Measurements from ENCODE around the gene OR2H1.

OR2H1 gene

DNA sequence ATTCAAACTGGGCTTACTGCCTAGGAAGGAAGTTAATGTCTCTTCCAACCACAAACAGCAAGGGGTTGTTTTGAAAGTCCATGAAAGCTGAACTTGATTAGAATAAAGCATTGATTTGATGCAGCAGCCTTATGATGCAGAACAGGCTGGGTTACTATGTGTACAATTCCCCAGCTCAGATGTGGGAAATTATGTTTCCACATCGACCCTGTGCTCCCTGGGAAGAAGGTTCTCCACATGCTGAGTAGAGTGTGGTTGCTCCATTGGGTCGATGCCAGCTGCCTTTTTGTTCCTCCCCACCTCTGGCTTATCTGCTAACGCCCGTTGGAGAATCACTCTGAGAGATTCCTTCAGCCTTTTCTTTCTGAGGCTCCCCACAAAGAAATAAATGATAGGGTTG, 29.6 kb downstream of the OR2H1 start:
- no peak for DNase-seq

DNA sequence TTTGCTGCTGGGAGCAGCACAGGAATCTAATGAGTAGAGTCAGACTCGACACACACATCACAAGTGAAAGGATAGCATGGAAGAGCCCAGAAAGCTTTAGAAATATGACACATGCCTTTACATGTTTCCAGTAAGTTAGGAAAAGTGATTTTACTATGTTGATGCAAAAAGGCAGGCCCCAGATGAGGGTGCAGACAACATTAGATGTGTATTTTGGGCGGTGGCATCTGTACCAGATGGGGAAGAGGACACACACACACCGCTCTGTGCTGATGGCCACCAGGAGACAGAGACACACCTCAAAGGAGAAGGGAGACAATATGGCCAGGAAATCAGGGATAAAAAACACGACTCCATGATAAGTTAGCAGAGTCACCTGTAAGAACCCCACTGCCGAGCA, 30.2 kb downstream of the OR2H1 start:
- no peak for DNase-seq

DNA sequence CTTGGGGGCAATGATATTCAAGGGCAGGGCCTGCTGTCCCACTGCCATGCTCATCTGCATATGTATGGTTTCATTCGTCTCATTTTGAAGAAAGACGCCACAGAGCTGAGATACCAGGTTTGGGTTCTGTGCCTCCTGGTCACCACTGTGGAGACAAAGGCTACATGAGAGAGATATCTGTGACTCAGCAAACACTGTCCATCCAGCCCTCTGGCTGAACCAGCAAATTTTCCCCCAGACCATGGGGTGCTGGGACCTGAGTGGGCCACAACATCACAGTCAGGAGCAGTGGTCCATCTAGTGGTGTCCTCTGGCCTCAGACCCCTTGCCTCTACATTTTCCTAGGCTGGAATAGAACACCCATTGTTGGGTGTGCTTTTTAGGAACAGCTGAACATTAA, 30.7 kb downstream of the OR2H1 start, which contains the start of gene MAS1L:
Gene MAS1L, minus strand, starts transcription at position 297 of the 400 bp plus-strand sequence. Its CDS starts 54 bp downstream, at position 243.
- no peak for DNase-seq

DNA sequence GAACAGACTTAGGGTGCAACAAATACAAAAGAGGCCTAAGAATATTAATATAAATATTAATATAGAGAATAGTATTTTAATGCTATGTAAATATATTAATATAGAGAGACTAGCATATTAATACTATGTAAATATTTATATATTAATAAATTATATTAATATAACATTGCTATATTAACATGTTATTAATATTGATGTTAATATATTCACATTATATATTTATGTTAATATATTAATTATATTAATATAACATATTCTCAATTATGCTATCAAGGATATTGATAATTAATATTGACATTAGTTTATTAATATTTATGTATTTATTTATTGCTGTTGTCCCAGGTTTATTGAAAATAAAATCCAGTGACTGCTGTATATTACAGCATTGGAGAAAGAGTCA, 31.9 kb downstream of the OR2H1 start:
- no peak for DNase-seq

DNA sequence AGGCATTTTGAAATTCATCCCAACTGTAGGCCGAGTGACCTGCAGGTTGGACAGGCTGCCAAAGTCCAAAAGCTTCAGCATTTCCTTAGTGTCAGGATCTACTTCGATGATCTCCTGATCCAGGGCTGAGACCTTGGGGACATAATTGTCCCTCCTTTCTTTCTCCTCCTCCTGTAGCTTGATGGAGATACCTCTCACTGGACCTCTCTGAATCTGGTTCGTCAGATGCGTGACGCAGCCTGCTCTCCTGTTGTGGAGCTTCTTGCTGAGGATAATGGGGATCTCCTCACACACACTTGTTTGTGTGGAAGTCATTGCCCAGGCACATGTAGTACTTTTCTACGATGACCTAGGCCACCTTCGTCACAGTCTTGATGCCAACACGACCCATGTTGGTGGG, 32.3 kb downstream of the OR2H1 start:
- DNase-seq = no peak

DNA sequence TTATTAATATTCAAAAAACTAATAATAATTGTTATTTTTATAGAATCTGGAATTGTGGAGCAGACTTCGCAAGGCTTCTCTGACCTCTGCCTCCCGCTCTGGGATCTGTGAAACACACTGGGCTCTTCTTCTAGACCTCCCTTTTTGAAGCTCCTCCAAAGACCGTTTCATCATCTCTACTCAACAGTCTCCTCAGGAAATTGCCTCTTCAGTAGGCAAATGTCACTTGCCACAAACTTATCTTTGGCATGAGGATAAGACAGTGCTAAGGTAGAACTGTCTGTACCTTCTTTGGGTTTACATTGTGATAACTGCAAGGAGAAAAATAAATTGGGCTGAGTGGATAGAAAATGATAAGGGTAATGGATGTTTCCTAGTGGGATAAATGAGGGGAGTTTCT, 33.1 kb downstream of the OR2H1 start:
- DNase-seq = no peak

DNA sequence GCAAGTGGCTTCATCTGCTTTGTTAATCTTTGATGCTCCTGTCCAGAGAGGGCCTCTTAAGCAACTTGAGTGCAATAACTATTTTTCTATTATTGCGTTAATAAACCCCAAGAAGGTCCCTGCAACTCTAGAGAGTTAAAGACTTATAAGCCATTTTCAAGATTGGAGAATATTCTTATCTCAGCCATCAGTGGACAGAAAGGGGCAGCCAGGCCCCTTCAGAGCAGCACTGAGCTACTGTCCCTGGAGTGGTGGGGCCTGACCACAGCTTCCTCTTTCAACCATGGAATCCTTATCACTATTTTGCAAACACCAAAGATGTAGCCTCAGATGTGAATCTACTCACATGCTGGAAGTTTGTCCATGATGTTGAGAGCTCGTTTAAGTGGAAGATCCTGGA, 33.6 kb downstream of the OR2H1 start:
- no peak for DNase-seq

DNA sequence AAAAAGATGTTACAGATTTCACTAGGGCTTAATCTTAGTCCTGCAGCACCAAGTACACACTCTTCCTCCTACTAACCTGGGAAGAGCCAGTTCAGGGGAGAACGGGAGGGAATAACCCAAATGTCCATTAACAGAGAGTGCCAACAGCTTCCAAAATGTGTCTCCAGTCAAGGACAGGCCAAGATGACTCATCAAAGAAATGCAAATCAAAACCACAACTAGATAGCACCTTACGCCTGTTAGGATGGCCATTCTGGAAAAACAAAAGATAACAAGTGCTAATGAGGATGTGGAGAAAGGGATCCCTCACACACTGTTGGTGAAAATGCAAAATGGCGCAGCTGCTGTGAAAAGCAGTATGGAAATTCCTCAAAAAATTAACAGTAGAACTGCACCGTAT, 34.6 kb downstream of the OR2H1 start:
- no peak for DNase-seq

DNA sequence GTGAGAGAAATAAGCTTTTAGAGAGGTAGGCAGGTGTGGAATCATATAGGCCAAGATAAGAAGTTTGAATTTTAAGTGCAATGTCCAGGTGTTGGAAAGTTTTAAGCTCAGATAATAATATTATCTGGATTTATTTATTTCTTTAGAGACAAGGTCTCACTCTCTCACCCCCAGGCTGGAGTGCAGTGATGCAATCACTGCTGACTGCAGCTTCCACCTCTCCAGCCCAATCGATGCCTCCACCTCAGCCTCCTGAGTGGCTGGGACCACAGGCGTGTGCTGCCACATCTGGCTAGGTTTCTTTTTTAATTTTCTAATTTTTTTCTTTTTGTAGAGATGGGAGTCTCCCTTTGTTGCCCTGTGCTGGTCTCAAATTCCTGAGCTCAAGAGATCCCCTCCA, 36.3 kb downstream of the OR2H1 start:
- DNase-seq = no peak

DNA sequence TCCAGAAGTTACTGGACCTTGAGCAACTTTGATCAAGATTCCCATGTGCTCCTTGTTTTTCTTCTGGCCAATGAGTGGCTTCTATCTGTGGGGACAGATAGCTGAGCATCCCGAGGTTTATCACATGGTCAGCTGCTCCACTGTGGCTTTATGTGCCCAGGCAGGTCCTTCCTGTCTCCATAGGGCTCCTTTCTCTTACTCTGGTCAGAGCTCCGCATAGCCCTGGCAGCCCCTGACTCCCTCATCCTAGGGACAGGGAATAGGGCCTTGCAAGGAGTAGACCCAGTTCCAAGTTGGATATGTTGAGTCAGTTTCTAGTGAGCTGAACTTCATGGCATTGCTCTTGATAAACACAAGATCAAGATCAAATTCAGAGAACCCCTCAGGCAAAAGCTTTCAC, 37.2 kb downstream of the OR2H1 start:
- DNase-seq = no peak

DNA sequence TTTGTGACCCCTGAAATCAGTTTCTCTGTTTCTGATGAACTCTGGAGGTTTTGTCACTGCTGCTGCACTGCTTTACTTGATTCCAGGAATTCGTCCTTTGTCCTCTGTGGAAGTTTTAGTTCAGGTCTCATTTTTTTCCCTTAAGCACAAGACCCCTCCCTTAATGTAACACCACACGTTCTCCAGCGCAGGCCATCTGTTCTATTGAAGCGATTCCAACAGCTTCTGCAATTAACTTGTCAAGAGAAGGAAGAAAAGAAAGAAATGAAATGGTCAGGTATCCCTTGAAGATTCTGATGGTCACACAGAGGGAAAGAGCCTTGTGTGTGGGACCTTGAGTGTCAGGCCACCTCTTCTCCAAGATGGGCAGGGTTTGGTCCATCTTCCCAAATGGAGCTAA, 38.6 kb downstream of the OR2H1 start:
- no peak for DNase-seq

DNA sequence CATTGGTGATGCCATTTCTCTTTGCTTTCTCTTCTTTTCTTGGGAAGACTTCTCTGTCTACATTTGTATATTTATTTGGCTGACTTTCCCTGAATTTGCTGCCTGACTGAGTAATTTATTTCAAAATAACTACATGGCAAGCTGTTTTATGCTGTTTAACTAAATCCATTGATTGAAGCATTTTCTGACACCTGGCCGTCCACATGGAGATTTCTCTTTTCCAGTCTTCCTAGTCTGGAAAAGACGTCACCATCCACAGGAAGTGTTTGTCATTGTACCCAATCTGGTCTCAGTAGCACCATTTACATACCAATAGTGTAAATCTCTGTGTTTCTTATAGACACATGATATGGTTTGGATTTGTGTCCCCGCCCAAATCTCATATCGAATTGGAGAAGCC, 40.0 kb downstream of the OR2H1 start:
- DNase-seq = no peak

DNA sequence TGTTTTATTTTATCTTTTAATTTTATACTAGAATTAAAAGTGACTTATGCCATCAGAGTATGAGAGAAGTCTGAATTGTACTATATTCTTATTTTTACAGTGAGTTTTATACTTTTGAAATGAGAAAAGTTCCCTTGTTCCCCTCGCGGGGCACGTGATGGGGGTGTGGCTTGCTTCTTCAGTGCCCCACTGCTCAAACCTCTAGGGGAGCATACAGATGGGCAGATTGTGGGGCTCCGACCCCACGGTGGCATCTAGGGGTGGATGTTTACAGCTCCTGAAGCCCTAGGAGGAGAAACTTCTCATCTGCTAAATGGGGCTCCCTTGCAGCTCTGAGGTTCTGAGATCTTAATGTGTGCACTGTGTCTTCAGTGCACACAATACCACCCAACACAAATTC, 42.7 kb downstream of the OR2H1 start:
- DNase-seq = no peak

DNA sequence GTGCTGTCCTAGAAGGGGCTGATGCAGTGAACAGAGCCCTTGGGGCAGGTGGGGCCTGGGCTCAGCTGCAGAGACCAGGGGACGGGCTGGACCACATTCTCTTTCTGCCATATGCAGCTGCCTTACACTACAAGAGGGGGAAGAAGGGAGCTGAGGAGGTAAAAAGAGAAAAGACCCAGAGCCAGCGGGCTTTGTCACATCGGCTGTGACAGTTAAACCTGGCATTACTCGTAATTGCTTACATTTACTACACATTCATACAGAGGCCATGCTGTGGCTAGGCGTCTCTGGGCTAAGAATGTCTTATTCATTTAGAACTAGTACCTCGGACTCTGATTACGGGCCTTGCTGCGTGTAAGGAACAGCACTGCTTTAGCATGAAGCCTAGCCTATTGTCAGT, 43.6 kb downstream of the OR2H1 start:
- DNase-seq = no peak

DNA sequence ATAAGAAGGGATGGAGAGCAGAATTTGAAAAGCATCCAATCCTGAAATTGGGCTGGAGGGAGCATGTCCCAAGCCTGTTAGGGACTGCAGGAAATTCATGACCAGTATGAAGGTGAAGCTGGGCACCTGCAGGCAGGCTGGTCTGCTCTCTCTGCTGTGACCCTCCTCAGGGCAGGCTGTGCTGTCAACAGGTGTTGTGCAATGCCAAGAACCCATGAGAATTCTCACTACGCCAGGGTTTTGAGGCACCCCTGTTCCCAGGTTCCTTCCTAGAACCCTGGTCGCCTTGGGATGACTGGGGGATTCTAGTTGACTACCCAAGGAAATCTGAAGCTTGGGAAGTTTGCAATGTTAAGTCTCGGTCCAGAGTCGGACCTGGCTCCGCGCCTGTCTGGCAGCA, 44.2 kb downstream of the OR2H1 start:
- no peak for DNase-seq

DNA sequence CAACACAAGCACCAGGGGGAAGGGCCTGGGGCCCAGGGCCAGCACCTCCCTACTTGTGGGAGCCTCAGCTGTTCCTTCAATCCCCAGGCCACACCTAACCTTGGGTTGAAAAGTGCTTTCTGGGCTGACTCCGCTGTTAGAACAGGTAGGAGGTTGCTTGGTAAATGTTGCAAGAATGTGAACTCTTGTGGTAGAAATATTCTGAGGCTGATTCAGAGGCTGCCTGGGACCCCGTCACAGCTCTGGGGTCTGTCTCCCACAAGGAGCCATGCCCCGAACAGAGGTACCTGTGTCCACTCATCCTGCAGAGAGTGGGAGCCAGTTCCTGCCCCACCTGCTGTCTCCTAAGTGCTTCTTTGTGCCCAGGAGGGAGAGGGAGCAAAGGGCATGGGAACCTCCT, 45.2 kb downstream of the OR2H1 start:
- DNase-seq = no peak

DNA sequence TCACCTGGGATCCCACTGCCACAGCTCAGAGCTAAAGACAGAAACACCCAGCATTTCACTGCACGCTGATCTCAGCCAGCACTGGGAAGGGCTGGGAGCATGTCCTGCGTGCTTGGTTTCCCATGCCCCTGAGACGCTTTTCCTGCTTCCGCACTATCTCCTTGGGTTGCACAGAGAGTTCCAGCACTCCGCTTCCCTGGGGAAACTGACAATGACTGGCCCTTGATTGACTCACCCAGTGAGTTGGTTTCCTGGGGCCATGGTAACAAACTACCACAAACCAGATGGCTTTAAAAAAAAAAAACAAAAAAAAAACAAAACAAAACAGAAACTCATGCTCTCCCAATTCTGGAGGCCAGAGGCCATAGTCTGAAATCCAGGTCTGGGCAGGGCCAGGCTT, 45.6 kb downstream of the OR2H1 start:
- no peak for DNase-seq

DNA sequence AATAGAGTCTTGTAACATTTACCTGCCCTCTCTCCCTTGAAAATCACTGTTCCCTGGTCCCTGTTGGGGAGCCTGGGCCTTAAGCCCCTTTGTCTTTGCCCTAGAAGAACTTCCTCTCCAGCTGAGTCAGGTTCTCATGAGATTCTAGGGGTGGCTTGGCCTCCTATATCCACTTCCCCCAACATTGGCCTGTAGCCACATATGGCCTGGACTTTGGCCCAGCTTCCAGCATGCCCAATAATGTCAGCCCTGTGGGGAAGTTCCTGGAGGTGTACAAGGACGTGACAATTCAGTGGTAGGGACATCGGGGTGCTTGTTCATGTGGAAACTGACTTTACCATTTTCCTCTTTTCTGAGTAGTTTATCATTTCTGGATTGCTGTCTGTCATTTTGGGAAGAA, 48.0 kb downstream of the OR2H1 start:
- no peak for DNase-seq

DNA sequence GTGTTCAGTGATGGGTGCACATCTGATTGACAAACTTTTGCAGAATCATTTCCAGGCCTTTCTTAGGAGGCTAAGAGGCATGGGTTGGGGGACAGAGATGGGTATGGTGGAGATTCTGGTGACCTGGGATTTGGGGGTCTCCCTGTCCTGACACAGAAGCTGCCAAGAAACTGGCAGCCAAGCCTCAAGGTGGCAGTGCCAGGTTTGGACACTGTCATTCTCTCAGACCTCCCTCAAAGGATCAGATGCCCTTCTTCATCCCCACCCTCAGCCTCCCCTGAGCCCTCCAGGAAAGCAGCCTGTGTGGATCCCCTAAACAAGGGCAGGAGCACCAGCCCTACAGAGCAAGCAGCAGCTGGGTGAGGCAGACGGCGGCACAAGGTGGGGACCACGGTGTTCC, 48.9 kb downstream of the OR2H1 start:
- DNase-seq = no peak

DNA sequence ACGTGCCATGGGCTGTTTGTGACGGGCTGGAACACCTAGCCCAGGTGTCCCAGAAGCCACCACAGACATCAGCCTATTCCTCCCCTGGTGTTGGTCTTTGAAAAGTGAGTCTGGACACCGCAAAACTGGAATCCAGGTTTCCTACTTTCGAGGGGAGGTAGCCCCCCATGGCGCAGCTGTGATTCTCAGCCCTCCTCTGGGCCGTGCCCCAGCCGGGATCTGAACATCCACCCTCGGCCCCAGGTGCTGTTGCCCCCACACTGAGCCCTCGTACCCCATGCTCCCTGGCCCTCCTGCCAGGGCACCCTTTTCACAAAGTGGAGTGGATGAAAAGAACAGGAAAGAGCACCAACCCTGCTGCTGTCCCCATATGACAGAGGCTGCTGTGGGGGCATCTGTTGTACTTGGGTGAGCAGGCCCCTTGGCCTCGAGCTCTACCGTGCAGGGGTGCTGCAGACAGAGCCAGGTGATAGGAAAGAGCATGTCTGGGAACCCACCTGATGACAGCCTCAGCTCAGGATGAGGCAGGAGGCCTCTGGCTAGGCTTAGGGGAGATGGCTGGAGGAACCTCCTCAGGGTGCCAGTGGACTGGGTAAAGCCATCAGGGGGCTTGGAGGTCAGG, 49.6 kb downstream of the OR2H1 start:
- no peak for DNase-seq

DNA sequence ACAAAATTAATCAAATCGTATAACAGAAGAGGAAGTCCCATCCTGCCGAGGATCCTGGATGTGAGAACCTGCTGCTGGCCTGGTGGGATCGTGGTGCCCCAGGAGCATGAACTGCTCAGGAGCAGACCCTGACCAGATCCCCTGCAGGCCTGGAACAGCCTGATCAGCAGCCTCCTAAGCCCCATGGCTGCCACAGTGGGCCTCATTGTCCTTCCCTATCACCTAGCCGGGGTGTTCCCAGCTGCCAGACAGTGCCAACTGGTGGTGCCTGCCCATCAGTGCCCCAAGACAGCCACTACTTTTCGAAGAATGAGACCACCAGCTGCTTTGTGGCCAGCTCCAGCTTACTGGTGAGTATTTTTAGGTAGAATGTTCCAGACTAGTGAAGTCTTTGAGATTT, 50.4 kb downstream of the OR2H1 start:
- no peak for DNase-seq

DNA sequence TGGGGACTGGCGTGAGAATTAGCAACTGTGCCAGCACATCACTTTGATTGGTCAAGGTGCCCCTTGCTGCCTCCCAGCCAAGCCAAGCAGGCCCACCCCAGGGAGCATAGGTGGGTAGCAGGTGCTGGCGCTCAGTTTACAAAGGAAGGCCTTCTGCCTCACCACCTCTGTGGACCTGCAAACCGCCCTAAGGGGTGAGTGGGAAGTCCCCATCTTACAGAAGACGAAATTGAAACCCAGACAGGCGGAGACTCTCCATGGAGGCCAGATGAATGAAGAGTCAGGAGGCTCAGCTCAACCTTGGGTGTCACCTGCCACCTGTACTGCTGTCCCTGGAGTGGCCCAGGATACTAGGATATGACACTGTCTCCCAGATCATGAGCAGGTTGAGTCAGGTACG, 52.3 kb downstream of the OR2H1 start:
- DNase-seq = no peak

DNA sequence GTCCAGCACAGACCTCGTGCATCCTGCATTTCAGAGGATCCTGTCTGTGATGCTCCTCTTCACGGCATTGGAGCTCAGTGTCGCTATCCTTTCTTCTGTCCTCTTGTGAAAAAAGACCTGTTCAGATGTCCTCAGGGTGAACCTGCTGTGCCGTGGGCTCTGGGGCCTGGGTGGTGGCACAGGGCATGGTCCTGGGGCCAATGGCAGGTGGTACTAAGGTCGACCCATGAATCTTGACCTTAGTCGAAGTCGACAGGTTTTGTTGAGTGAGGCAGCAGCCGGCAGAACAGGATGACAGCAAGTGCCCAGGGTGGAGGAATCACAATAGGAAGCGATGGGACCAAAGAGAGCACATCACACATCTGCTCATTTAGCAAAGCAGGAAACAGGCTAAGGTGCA, 52.8 kb downstream of the OR2H1 start:
- DNase-seq = no peak

DNA sequence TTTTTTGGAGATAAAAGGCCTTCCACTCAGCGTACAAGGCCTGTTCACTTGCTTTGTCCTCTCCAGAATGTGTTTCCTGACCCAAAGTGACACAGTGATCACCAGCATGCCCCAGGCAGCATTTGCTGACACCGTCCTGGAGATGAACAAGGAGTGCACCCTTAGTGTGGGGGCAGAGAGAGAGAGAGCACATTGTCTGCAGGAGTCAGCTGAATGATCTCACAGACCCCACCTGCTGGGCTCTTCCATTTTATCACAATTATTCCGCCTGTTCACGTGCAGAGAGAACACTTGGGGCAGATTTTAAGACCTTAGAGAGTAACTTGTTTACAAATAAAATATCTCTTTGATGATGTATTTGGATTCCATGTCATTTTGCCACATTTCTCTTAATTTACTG, 53.2 kb downstream of the OR2H1 start:
- no peak for DNase-seq

DNA sequence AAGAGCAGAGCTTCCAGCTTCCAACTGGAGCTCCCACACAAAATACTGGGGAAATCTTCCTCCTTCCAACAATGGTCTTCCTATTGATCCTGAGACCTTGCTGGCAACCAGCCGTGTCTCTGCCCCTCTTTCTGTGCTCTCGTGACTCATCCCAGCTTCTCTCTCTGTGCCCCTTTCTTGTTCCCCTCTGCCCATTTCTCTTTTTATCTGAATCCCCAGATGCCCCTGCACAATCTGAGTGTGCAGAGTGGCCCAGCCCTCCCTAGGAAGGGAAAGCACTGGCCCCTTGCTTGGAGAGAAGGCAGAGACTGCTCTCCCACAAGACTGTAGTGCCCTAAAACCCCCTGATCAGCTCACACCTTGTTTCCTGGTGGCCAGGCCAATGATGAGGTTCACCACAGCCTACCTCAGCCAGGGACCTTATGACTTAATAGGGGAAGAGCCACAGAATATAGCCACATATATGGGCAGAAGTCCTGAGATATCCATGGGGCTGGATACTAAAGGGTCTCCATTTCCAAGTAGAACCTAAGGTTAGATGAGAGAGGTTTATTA, 53.9 kb downstream of the OR2H1 start:
- DNase-seq = no peak
